WI38 (cell line): ENCODE results near the gene OR2M3.

ENCODE experiments used
- H3K4me3 ChIP-seq: 2 replicates; pipeline ENCODE4 v1.5.1; 2011; ENCODE audit warnings: low read depth, mild to moderate bottlenecking, control low read depth, low read length
- TF ChIP-seq, protein P1 (sequence below): IDR thresholded peaks from 2 replicates; pipeline ENCODE4 v1.5.1; 2012; ENCODE audit warnings: low read depth, mild to moderate bottlenecking, control low read depth, low read length

OR2M3 gene

DNA sequence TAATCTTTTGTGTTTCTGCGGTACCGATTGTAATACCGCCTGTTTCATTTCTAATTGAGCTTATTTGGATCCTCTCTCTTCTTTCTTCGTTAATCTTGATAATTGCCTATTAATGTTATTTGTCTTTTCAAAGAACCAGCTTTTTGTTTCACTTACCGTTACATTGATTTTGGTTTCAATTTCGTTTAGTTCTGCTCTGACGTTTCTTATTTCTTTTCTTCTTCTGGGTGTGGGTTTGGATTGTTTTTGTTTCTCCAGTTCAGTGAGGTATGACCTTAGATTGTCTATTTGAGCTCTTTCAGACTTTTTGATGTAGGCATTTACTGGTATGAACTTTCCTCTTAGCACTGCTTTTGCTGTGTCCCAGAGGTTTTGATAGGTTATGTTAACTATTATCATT lies 13.1 kb upstream of the OR2M3 start:
- H3K4me3 ChIP-seq, result no peak overlapping the region

DNA sequence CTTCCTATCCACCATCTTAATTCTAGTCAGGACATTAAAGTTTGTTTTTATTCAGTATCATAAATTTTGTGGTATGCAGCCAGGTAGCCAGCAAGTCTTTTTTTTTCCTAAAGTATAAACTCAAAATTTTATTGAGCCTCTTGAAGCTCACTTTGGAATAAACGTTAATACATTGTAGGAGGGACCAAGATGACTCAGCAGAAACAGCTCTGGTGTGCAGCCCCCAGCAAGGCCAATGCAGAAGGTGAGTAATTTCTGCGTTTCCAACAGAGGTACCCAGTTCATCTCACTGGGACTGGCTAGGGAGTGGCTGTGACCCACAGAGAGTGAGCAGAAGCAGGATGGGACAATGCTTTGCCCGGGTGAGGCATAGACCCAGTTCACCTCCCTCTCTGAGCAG lies 9.7 kb upstream of the OR2M3 start:
- TF ChIP-seq, protein P1, sequence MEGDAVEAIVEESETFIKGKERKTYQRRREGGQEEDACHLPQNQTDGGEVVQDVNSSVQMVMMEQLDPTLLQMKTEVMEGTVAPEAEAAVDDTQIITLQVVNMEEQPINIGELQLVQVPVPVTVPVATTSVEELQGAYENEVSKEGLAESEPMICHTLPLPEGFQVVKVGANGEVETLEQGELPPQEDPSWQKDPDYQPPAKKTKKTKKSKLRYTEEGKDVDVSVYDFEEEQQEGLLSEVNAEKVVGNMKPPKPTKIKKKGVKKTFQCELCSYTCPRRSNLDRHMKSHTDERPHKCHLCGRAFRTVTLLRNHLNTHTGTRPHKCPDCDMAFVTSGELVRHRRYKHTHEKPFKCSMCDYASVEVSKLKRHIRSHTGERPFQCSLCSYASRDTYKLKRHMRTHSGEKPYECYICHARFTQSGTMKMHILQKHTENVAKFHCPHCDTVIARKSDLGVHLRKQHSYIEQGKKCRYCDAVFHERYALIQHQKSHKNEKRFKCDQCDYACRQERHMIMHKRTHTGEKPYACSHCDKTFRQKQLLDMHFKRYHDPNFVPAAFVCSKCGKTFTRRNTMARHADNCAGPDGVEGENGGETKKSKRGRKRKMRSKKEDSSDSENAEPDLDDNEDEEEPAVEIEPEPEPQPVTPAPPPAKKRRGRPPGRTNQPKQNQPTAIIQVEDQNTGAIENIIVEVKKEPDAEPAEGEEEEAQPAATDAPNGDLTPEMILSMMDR, result no peak
- no peak overlapping the region for H3K4me3 ChIP-seq

More for the DNA sequence above, 13.1 kb upstream of the OR2M3 start:
- TF ChIP-seq, protein P1, result no peak

DNA sequence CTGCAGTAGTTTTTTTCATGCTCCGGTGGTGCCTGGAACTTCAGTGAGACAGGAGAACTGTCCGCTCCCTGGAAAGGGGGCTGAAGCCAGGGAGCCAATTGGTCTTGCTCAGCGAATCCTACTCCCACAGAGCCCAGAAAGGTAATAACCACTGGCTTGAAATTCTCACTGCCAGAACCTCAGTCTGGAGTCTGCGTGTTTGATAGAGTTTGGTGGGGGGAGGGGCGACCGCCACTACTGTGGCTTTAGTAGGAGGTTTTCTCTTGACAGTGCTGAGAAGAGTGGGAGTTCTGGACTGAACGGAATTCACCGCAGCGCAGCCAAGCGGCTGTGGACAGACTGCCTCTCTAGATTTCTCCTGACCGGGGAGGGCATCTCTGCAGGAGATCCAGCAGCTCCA lies 8.0 kb upstream of the OR2M3 start:
- H3K4me3 ChIP-seq, result no peak overlapping the region
- TF ChIP-seq, protein P1, result no peak

DNA sequence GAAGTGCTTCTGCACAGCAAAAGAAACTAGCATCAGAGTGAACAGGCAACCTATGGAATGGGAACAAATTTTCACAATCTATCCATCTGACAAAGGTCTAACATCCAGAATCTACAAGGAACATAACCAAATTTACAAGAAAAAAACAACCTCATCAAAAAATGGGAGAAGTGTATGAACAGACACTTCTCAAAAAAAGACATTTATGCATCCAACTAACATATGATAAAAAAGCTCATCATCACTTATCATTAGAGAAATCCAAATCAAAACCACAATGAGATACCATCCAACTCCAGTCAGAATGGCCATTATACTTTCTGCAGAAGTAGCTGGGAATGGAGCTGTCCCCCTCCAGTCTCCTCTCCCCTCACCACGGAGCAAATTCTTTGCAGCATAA lies 2.9 kb upstream of the OR2M3 start:
- H3K4me3 ChIP-seq, result no peak overlapping the region
- TF ChIP-seq, protein P1, result no peak

DNA sequence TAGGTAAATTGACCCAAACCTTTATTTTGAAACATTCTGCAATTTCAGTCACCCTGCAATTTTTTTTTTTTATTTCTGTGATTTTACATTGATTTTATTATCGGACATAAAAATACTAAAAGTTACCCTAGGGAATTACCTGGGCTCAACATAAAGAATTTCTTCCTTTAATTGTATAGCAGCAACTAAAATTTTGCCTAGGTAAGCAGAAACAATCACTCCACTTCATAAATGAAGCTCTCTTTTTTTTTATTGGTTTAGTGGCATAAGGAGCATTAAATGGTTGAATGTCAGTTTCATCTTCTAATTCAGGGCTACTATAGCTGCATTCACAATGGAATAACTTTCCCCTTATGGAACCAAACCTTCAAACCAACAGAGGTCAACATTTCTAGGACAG lies 18.8 kb downstream of the OR2M3 start:
- TF ChIP-seq, protein P1, result no peak
- H3K4me3 ChIP-seq, result no peak overlapping the region

DNA sequence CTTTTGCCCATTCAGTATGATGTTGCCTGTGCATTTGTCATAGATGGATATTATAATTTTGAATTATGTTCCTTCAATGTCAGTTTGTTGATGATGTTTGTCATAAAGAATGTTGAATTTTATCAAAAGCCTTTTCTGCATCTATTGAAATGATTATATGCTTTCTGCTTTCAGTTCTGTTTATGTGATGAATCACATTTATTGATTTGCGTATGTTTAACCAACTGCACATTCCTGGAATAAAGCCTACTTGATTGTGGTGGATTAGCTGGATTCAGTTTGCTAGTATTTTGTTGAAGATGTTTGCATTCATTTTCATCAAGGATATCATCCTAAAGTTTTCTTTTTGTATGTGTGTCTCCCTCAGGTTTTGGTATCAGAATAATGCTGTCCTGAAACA lies 28.5 kb downstream of the OR2M3 start:
- TF ChIP-seq, protein P1, result no peak
- H3K4me3 ChIP-seq, result no peak overlapping the region

DNA sequence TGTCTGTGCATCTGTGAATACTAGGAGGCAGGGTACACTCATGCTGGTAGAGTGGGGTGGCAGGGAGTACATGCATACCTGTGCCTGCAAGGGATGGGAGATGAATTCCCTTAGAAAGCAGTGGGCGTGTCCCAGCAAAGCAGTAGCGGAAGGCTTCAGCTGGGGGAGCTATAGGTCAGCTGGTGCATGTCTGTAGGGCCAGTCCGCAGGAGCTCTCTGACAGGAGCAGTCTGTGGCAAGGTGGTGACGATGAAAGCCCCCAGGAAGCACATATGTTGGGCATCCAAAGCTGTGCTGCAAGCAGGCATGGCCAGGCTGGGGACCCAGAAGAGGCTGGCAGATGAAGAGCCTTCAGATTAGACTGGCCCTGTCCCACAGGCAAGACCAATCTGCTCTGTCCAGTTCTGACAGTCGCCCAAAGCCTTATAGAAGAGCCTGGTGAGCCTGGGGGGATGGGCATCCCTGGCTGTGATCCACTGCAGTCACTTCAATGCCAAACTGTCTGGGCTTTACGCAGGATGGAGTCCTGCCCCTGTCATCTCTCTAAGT lies 32.4 kb downstream of the OR2M3 start:
- no peak overlapping the region for H3K4me3 ChIP-seq
- TF ChIP-seq, protein P1, result no peak
